HG02763 (cell line): ENCODE measurements around the gene SH3GL1.
A peak's percentile ranks its signal among the peaks of the same experiment; 100 is the strongest.

Experiments used
- ATAC-seq: cut with Tn5 transposase; IDR thresholded peaks from one replicate; pipeline ENCODE4 v1.9.1; 2021; ENCODE audit warnings: mild to moderate bottlenecking, moderate library complexity; ENCODE audit not compliant: unreplicated experiment

The SH3GL1 gene

DNA sequence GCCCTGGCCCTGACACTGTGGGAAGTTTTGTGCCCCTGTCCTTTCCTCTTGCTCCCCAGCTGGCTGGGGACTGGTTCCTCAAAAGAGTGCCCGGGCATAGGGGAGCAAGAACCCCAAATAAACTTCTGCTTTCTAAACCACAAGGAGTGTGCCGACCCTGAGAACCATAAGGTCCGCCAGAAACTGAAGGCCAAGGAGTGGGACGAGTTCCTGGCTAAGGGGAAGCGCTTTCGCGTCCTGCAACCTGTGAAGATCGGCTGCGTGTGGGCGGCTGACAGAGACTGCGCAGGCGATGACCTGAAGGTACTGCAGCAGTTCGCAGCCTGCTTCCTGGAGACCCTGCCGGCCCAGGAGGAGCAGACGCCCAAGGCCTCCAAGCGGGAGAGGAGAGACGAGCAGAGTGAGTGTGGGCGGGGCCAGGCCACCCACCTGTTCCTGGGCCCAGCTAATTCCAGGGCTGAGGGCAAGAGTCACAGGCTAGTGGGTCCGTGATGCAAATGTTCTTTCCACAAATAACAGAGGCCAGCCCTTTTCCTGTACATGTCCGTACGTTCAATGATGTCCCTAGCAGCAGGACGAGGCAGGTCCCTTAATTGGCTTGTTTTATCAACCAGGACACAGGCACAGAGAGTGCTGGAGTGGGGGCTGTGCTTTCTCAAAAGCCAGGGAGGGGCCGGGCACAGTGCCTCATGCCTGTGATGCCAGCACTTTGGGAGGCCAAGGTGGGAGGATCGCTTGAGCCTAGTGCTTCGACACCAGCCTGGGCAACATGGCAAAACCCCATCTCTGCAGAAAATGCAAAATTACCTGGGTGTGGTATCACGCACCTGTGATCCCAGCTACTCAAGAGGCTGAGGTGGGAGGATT, 31.7 kb upstream of the SH3GL1 start:
- ATAC-seq: no peak

DNA sequence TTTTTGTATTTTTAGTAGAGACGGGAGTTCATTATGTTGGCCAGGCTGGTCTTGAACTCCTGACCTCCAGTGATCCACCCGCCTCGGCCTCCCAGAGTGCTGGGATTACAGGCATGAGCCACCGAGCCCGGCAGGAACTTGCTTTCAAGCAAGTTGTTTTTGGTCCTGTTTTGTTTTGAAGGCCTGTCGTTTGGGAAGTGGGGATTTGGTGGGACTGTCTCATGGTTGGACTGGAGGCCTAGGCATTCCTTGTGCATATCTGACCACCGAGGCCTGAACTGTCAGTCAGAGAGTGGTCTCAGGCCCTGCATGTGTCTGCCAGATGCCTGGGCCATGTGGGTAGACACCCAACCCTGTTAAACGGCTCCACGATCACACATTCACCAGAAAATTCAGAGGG, 30.9 kb upstream of the SH3GL1 start:
- no peak for ATAC-seq

DNA sequence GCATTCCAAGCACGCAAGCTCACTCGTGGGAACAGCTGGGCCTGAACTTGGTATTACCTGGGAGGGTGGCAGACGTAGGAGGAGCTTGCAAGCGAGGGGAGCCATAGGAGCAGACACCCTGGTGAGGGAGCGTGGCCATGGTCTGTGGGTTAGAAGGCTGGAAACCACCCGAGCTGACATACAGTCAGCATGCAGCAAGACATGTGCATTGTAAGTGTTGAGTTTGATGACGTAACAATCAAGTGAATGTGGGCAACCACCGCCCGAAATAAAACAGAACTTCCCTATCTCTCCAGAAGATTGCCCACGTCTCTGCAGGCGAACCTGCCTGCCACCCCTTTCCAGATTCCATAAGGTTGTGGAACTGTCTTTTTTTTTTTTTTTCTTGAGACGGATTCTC, 30.4 kb upstream of the SH3GL1 start:
- ATAC-seq: no peak

DNA sequence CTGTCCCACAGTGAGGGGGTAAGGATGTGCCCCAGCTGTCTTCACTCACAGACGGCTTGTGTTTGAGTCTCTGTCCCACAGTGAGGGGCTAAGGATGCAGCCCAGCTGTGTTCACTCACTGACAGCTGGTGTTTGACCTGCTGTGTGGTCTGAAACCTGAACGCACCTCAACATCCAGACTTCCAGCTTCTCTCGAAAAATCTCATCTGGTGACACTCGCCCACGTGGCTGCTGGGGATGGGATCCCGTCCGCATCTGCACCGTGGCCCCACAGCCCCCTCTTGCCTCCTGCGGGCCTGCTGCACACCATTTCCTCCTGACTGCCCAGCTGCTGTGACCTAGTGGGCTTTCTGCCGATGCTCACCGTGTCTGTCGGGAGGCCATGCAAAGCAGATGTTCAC, 29.4 kb upstream of the SH3GL1 start:
- ATAC-seq: no peak

DNA sequence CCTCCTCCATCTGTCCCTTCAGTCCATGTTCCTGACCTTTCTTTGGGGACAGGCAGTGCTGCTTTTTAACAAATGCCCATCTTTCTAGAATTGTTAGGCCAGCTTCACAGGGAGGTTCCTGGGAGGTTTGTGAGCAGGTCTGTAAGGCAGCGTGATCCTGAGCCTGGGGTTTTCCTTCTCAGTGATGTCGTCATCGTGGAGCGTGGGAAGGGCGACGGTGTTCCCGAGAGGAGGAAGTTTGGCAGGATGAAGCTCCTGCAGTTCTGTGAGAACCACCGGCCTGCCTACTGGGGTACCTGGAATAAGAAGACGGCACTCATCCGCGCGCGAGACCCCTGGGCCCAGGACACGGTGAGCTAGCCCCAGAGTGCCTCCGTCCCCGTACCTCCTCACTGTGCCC, 28.9 kb upstream of the SH3GL1 start:
- no peak for ATAC-seq

DNA sequence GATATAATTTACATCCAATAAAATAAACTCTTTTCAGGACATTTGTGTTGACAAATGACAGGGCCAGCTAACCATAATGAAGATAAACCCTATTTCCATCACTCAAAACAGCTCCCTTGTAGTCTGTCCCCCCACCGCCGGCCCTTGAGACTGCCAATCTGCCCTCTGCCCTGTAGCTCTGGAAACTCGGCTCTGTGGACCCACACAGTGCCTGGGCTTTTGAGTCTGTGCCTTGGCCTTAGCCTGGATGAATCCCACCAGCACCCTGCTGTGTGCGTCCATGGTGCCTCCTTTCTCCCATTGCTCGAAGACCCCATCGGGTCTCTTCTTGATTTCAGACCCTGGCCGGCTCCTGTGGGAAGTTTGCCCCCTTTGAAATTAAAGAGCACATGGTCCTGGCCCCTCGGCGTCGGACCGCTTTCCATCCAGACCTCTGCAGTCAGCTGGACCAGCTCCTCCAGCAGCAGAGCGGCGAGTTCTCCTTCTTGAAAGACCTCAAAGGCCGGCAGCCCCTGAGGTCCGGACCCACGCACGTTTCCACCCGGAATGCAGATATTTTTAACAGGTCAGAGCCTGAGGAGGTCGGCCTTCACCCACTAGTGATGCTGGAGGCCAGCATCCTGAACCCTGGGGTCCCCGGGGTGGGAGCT, 28.1 kb upstream of the SH3GL1 start:
- no peak for ATAC-seq

DNA sequence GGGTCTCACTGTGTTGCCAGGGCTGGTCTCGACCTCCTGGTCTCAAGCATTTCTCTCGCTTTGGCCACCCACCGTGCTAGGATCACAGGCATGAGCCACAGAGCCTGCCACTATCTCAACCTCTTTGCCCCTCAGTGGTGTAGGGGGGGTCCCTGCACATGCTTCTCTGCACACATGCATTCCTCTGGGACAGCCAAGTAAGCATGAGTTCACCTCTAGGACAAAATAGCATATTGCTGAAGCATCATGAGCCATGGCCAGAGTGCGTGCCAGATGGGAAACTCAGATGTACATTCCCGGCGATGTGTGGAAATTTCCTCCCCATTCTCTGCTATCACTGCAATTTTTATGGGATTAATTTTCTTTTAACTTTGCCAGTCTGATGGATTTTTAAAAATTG, 25.2 kb upstream of the SH3GL1 start:
- ATAC-seq: no peak

DNA sequence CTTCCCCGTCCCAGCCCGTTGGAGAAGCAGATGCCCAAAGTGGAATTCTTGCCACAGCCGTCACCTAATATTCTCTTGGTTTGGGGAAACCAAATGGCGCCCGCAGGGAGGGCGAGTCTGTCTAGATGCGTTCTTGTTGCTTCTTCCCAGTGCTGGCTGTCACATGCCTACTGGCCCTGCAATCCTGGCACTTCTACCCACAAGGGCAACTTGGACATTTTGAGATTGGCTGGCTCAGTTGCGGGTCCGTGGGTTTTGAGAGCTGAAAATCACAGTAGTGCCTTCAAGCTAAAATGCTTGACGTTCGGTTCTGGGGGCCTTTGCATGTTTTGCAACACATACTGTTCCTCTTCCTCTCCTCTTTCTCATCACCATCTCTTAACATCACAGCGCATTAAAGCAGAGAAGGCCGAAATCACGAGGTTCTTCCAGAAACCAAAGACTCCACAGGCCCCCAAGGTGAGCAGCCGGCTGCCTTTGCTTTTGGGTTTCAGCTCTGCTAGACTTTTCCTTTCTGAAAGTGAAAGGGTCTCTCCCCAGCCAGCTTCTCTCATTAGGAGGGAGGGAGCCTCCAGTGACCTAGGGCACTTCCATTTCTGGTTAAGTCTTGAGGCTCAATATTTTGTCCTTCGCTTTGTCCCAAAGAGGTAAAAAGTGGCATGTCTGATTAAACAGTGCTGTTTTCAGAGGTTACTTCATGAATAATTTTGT, 23.2 kb upstream of the SH3GL1 start:
- ATAC-seq: no peak

DNA sequence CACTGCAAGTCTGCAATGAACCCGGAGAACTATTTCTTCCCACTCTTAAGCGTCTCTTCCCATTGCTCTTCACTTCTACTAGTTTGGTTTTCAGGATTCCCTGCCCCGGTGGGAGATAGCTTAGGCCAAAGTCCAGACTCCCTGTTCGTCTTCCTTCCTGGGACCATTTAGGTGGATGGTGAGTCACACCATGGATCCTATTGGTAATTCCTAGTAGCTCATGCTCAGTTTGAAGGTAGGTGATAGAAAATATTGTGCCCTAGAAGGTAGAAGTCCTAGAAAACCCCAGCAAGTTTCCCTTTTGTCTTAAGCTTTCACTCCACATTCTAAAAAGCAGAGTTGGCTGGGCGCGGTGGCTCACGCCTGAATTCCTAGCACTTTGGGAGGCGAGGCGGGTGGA, 15.9 kb upstream of the SH3GL1 start:
- ATAC-seq: no peak

DNA sequence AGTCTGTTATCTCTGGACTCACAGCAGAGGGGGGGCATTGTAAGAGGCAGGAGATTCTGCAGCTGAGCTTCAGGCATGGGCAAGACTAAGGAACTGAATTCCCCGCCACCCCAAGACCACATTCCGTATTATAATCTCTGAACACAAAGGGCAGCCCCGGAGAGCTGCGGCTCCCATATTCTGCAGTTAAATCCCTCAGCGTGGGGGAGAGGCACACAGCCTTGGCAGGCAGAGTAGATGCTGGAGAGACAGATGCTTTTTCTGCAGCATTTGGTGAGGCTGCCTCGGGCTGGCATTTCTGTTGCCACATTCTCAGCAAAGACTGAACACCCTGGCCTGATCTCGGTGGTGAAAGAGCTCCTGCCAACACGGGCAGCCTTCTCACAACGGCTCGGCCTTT, 15.0 kb upstream of the SH3GL1 start:
- no peak for ATAC-seq

DNA sequence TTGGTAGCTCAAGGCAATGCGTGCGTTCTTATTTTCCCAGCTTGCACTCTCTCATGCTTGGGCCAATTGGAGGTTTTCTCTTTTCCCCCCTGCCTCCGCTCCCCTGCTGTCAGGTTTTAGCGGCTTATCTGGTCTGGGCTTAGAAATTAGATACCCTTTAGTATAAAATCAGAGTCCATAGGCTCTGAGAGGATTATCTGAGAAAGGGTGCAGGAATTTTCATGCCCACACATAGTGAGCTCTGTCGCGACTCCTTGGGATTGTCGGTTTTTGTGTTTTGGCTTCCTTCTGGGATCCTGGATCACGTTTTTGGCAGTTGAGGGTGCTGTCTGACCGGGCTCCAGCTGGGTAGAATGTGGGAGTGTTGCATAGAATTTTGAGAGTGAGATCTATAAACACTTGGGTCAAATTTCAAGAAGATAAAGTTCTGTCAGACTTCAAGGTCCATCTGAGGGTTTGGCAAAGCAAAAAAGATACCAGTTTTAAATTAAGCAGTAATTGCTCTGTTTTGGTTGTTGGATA, 14.5 kb upstream of the SH3GL1 start:
- no peak for ATAC-seq

DNA sequence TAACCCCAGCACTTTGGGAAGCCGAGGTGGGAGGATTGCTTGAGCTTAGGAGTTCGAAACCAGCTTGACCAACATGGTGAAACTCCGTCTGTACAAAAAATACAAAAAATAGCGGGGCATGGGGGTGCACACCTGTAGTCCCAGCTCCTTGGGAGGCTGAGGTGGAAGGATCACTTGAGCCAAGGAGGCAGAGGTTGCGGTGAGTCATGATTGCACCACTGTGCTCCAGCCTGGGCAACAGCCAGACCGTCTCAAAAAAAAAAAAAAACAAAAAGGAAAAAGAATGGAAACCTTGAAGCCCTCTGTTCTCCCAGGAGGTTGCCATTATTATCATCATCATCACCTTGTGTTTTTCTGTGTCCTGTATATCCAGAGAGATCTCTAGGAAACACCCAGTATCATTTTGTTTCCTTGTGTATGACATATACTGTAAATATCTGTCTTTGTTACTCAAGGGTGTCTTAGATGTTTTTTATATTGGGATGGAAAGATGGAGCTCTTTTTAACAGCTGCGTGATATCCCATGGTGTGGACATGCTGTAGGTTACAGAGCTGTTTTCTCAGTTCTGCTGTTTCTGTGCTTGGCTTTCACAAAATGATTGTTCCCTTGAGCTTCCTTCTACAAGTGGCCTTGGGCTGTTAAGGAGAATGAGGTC, 13.9 kb upstream of the SH3GL1 start:
- ATAC-seq: no peak

DNA sequence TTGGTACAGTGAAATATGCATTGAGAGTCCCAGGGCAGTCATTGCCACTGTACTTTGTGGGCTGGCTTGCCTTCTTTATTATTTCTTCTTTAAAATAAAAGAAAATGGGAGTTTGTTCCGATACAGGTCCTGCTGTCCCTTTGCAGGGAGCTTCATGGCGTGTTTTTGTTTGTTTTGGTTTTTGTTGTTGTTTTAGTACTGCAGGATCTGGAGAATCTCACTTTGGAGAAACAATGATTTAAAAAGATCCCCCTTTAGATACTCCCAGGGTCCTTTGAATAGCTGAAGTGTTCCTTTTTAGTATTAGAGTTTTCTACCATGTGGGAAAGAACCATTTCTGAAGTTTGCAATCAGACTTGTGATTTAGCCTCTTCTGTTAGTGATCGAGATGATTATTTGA, 13.2 kb upstream of the SH3GL1 start:
- no peak for ATAC-seq

DNA sequence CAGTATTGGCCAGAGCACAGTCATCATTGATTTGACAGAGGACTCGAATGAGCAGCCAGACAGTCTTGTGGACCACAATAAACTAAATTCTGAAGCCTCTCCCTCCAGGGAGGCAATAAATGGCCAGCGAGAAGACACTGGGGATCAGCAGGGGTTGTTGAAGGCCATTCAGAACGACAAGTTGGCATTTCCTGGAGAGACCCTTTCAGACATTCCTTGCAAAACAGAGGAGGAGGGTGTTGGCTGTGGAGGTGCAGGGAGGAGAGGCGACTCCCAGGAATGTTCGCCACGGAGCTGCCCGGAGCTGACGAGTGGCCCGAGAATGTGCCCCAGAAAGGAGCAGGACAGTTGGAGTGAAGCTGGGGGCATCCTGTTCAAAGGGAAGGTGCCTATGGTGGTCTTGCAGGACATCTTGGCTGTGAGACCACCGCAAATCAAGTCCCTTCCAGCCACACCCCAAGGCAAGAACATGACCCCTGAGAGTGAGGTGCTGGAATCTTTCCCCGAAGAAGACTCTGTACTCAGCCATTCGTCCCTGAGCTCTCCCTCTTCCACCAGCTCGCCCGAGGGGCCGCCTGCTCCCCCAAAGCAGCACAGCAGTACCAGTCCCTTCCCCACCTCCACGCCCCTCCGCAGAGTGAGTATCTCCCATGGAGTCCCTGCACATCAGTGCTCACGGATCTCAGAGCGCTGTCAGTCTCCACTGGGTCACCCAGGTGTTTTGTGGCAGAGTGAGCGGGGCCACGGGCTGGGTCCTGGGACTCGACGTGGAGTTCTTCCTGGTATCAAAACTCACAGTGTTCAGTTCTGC, 9.0 kb upstream of the SH3GL1 start:
- no peak for ATAC-seq

DNA sequence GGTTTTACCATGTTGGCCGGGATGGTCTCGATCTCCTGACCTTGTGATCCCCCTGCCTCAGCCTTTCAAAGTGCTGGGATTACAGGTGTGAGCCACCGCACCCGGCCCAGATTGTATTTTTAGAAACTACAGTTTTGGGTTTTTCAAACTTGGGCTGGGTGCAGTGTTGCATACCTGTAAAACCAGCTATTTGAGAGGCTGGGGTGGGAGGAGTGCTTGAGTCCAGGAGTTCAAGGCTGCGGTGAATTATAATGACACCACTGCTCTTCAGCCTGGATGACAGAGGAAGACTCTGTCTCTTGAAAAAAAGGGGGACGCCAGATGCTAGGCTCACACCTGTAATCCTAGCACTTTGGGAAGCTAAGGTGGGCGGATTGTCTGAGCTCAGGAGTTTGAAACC, 6.3 kb upstream of the SH3GL1 start:
- no peak for ATAC-seq

DNA sequence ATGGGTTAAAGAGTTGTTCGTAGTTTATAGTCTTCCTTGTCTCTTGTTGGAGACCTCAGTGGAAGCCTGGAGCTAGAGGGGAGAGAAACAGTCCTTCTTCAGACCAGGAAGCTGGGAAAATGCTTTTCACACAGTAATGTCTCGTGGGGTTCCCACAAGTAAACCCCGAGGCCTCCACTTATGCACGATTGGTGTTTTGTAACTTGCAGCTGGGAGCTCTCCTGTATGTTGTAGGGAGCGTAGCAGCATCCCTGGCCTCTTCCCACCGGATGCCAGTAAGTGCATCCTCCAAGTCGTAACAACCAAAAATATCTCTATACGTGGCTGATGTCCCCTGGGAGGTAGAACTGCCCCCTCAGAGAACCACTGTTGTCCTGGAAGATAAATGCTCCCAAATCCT, 5.6 kb upstream of the SH3GL1 start:
- no peak for ATAC-seq

DNA sequence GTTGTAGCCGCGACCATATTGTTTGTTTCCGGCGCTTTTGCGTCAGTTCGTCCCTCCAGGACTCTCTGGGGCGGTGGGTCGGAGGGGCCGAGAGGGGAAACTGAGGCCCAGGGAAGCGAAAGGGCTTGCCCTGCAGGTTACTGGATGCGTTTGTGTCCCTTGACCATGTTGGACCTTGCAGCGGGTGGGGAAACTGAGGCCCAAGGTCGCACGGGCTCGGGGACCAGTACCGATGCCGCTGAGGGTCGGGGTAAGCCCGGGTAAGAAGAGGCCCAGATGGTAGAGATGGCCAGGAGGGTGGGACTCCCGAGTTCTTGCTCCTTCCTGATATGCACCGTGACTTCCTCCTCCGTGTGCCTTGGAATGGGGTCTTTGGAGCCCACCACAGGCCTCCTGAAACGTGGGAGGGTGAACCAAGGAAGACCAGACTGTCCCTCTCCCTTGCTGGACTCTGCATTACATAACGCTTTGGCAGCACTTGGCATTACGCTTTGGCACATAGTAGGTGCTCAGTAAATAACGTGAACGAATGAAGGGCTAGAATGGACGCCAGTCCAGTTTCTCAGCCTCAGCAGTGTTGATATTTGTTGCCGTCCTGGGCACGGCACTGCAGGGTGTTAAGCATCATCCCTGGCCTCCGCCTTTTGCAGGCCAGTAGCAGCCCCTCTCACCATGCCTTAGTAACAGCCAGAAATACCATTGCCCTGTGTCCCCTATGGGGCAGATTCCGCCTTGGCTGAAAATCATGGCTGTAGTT, 2.8 kb upstream of the SH3GL1 start:
- ATAC-seq: no peak

DNA sequence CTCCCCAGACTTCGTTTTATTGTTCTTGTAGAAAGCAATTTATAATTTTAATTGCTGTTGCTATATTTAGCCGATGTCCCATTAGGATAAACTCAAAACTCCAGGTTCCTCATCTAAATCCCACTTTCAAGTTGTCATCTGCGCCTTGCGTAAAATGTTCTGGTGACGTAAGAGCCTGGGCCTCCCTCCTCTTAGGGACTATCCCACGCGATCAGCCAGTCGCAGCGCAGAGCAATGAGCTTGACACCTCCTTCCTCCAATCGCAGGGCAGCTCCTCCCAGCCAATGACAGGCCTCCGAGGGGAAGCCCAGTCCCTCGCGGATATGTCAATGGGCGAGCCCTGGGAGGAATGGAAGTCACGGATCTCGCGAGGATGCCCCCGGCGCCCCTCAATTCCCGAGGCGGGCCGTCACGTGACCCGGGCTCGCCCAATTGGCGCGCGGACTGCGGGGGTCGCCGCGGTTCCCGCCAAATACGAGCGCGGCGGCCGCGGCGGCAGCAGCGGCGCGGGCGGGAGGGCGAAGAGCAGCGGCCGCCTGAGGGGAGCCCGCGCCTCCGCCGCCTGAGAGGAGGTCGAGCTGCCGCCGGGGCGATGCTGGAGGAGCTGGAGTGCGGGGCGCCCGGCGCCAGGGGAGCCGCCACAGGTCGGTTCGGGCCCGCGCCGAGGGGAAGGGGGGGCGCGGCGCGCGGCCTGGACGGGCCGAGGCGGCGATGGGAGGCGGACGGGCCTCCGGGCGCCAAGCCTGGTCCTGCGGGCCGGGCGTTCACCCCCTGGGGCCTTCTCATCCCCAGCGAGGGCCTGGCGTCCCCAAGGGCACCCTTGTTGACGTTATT, 2.0 kb upstream of the SH3GL1 start, which contains the start of gene CHAF1A:
Gene CHAF1A, plus strand, starts transcription at position 470 of the 834 bp plus-strand sequence. Its CDS starts 123 bp downstream, at position 593.
- ATAC-seq: peak; percentile 76

DNA sequence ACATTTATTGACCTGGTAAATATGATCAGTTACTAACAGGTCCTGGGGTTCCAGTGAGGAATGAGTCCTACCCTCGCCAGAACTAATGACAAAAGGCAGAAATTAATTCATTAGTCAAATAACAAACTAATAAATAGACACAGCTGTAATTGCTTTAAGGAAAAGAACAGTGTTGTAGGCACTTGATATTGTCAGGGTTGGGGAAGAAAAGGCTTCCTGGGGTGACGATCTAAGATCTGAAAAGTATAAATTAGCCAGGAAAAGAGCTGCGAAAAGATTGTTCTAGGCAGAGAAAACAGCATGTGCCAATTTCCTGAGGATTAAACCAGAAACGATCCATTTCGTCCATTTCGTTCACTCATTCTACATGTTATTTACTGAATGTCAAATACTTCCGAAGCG, 1.4 kb upstream of the SH3GL1 start:
- ATAC-seq: no peak
